Mesendoderm (in vitro differentiated cells): ENCODE measurements around the gene NFYA.
"Not testable (repeated sequence)": the region's sequence is repeated elsewhere in the genome, so short reads cannot be mapped to it uniquely, and the experiment has no call there.

ENCODE experiments used
- DNase-seq: peaks from one replicate; pipeline ENCODE4 v3.0.0; 2013
- H2AK5ac ChIP-seq: 2 replicates; pipeline ENCODE4 v1.6.1; 2013; ENCODE audit warnings: low read length, inconsistent platforms
- H2BK120ac ChIP-seq: 2 replicates; pipeline ENCODE4 v1.6.1; 2013; ENCODE audit warnings: low read depth, mild to moderate bottlenecking, low read length, moderate library complexity, mixed read lengths
- H2BK15ac ChIP-seq: replicated peaks from 2 replicates; pipeline ENCODE4 v1.6.1; 2013; ENCODE audit warnings: low read depth, mild to moderate bottlenecking, moderate library complexity
- H2BK5ac ChIP-seq: 2 replicates; pipeline ENCODE4 v1.6.1; 2013; ENCODE audit warnings: low read length, inconsistent platforms
- H3K18ac ChIP-seq: 2 replicates; pipeline ENCODE4 v1.6.1; 2013; ENCODE audit warnings: mild to moderate bottlenecking, low read length, mixed read lengths
- H3K23ac ChIP-seq: one replicate; pipeline ENCODE4 v1.6.1; 2013; ENCODE audit warnings: low read length
- H3K27ac ChIP-seq: 2 replicates; pipeline ENCODE4 v1.5.1; 2013; ENCODE audit warnings: low read depth, mild to moderate bottlenecking, inconsistent platforms, low read length, moderate library complexity
- H3K27me3 ChIP-seq: 2 replicates; pipeline ENCODE4 v1.6.1; 2013; ENCODE audit warnings: low read length, control low read depth, mild to moderate bottlenecking, inconsistent platforms; ENCODE audit not compliant: insufficient read depth, poor library complexity
- H3K36me3 ChIP-seq: 2 replicates; pipeline ENCODE4 v1.6.1; 2013; ENCODE audit warnings: low read length, inconsistent platforms; ENCODE audit not compliant: control insufficient read depth, insufficient read depth
- H3K4ac ChIP-seq: one replicate; pipeline ENCODE4 v1.6.1; 2013; ENCODE audit warnings: low read depth, mild to moderate bottlenecking, low read length, moderate library complexity
- H3K4me1 ChIP-seq: 2 replicates; pipeline ENCODE4 v1.6.1; 2013; ENCODE audit warnings: low read depth, low read length, inconsistent platforms; ENCODE audit not compliant: control insufficient read depth
- H3K4me2 ChIP-seq: 2 replicates; pipeline ENCODE4 v1.6.1; 2013; ENCODE audit warnings: low read length
- H3K4me3 ChIP-seq: 2 replicates; pipeline ENCODE4 v1.5.1; 2013; ENCODE audit warnings: mild to moderate bottlenecking, low read length
- H3K56ac ChIP-seq: one replicate; pipeline ENCODE4 v1.6.1; 2013; ENCODE audit warnings: low read length
- H3K79me1 ChIP-seq: 2 replicates; pipeline ENCODE4 v1.6.1; 2013; ENCODE audit warnings: low read length, inconsistent platforms
- H3K79me2 ChIP-seq: 2 replicates; pipeline ENCODE4 v1.6.1; 2013; ENCODE audit warnings: mild to moderate bottlenecking, low read length; ENCODE audit not compliant: control insufficient read depth, insufficient read depth
- H3K9ac ChIP-seq: 2 replicates; pipeline ENCODE4 v1.6.1; 2013; ENCODE audit warnings: low read length, inconsistent platforms
- H4K5ac ChIP-seq: one replicate; pipeline ENCODE4 v1.6.1; 2013; ENCODE audit warnings: low read length
- H4K8ac ChIP-seq: one replicate; pipeline ENCODE4 v1.6.1; 2013; ENCODE audit warnings: low read depth, mild to moderate bottlenecking, control low read depth, low read length, moderate library complexity
- WGBS: extraction: QIAGEN DNeasy Blood & Tissue Kit; methylation state at CpG from one replicate; pipeline ENCODE4 v1.1.7; 2013; ENCODE audit warnings: low lambda C conversion rate, missing lambda C conversion rate; ENCODE audit not compliant: insufficient coverage; ENCODE audit errors: extremely low coverage; 5-methylcytosine and 5-hydroxymethylcytosine counted together

Gene NFYA

DNA sequence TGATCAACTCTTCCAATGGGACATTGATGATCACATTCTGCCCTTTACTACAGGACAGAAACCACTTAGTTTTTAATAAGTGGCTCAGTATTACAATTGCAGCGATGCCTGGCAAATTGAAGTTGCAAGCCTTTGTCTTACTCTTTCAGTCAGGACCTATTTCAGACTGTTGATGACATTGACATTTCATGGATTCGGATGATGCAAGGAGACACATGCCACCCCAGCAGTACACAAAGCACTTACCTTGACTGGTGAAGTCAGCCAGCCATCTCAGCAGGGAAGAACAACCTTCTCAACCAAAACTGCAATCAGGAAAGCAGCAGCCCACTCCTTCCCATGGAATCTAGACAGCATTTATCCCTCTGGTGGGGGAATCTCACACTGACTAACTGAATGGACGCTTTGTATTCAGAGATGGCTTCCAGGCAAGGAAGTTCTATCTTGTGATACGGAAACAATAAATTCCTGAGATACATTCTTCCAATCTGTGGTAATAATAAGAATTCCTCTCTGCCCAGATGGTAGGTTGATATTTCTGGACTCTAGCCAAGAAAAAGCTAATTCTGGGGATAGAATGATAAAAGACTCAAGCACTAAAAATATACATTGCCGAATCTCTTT lies 24.8 kb downstream of the NFYA start:
- Histone ChIP-seq H2AK5ac (no peak overlapping the region), H4K8ac (no peak overlapping the region), H3K27ac (no peak overlapping the region), H3K79me1 (peaks cover 1% of the 10 kb centered on the region), H3K4me3 (no peak overlapping the region), H3K9ac (no peak overlapping the region), H3K18ac (no peak overlapping the region), H3K27me3 (no peaks in the 10 kb centered on the region), H2BK120ac (no peak overlapping the region), H3K23ac (no peak overlapping the region), H4K5ac (no peak overlapping the region), H3K4ac (no peak overlapping the region), H3K4me2 (no peak overlapping the region), H2BK15ac (no peak overlapping the region), H3K79me2 (no peaks in the 10 kb centered on the region), H3K36me3 (peaks cover 22% of the 10 kb centered on the region), H3K4me1 (no peaks in the 10 kb centered on the region), H3K56ac (no peak overlapping the region), H2BK5ac (no peak overlapping the region)
- DNase-seq: peak; percentile 56
- WGBS: no CpG with 5 or more reads among the region's 5 CpGs

DNA sequence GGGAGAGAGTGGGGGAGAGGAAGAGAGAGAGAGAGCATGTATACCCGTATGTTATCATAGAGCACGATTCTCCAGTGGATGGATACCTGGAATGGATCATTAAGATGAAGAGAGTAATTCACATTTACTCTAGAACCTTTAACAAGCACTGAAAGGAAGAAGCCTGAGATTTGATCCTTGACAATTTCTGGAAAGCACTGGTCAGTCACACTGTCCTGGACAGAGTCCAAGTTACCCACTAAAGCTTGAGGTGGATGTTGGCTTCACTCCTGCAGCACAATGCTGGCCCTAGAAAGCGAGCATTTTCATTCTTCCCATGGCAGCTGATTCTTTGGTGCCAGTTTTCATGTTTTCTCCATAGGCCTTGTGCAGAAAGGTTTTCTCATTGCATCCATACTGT lies 25.6 kb downstream of the NFYA start:
- Histone ChIP-seq H3K4me1 (no peaks in the 10 kb centered on the region), H2AK5ac (no peak overlapping the region), H2BK5ac (no peak overlapping the region), H3K79me2 (no peaks in the 10 kb centered on the region), H3K27me3 (no peaks in the 10 kb centered on the region), H3K18ac (no peak overlapping the region), H2BK15ac (no peak overlapping the region), H3K79me1 (peaks cover 1% of the 10 kb centered on the region), H3K23ac (no peak overlapping the region), H3K36me3 (peaks cover 19% of the 10 kb centered on the region), H2BK120ac (no peak overlapping the region), H3K4me2 (no peak overlapping the region), H4K5ac (no peak overlapping the region), H3K56ac (no peak overlapping the region), H4K8ac (no peak overlapping the region), H3K4ac (no peak overlapping the region), H3K27ac (no peak overlapping the region), H3K4me3 (no peak overlapping the region), H3K9ac (no peak overlapping the region)
- DNase-seq: no peak
- whole genome bisulfite sequencing: no CpG with 5 or more reads among the region's 3 CpGs

GRCh38 chr6:41100871-41101287 lies 28.1 kb downstream of the NFYA start:
- Histone ChIP-seq H3K56ac (no peak overlapping the region), H3K27ac (no peak overlapping the region), H3K23ac (no peak overlapping the region), H2BK15ac (no peak overlapping the region), H3K9ac (no peak overlapping the region), H2BK5ac (no peak overlapping the region), H3K27me3 (no peaks in the 10 kb centered on the region), H3K4ac (no peak overlapping the region), H3K79me2 (no peaks in the 10 kb centered on the region), H4K5ac (no peak overlapping the region), H3K18ac (no peak overlapping the region), H2BK120ac (no peak overlapping the region), H3K79me1 (peaks cover 1% of the 10 kb centered on the region), H3K4me1 (no peaks in the 10 kb centered on the region), H3K4me3 (no peak overlapping the region), H2AK5ac (no peak overlapping the region), H3K4me2 (no peak overlapping the region), H3K36me3 (peaks cover 13% of the 10 kb centered on the region), H4K8ac (no peak overlapping the region)
- WGBS: no CpG with 5 or more reads among the region's 42 CpGs
- peak; percentile 93 for DNase-seq

GRCh38 chr6:41103847-41104246 lies 31.1 kb downstream of the NFYA start:
- no peaks in the 10 kb centered on the region for H3K4me1 ChIP-seq
- H3K27me3 ChIP-seq: no peaks in the 10 kb centered on the region
- H2AK5ac ChIP-seq: no peak overlapping the region
- no peak overlapping the region for H4K8ac ChIP-seq
- no peak overlapping the region for H3K4me3 ChIP-seq
- H3K79me1 ChIP-seq: peaks cover 1% of the 10 kb centered on the region
- no peak overlapping the region for H2BK15ac ChIP-seq
- no peak for DNase-seq
- no peak overlapping the region for H3K18ac ChIP-seq
- no CpG with 5 or more reads among the region's 3 CpGs for WGBS
- H3K36me3 ChIP-seq: peaks cover 1% of the 10 kb centered on the region
- H2BK120ac ChIP-seq: no peak overlapping the region
- no peak overlapping the region for H3K4ac ChIP-seq
- H3K79me2 ChIP-seq: no peaks in the 10 kb centered on the region
- H2BK5ac ChIP-seq: no peak overlapping the region
- no peak overlapping the region for H3K4me2 ChIP-seq
- no peak overlapping the region for H3K27ac ChIP-seq
- no peak overlapping the region for H4K5ac ChIP-seq
- H3K23ac ChIP-seq: no peak overlapping the region
- H3K9ac ChIP-seq: no peak overlapping the region
- H3K56ac ChIP-seq: no peak overlapping the region

GRCh38 chr6:41111017-41111416 lies 38.2 kb downstream of the NFYA start:
- no peak overlapping the region for H3K56ac ChIP-seq
- H3K4me1 ChIP-seq: no peaks in the 10 kb centered on the region
- no peak overlapping the region for H3K4ac ChIP-seq
- no peak for DNase-seq
- no peak overlapping the region for H2BK15ac ChIP-seq
- no peak overlapping the region for H4K5ac ChIP-seq
- H3K23ac ChIP-seq: no peak overlapping the region
- no peak overlapping the region for H3K27ac ChIP-seq
- no peak overlapping the region for H3K4me3 ChIP-seq
- no peak overlapping the region for H4K8ac ChIP-seq
- H3K36me3 ChIP-seq: no peaks in the 10 kb centered on the region
- H3K18ac ChIP-seq: no peak overlapping the region
- H2AK5ac ChIP-seq: no peak overlapping the region
- no peaks in the 10 kb centered on the region for H3K79me2 ChIP-seq
- H3K27me3 ChIP-seq: no peaks in the 10 kb centered on the region
- no peak overlapping the region for H3K9ac ChIP-seq
- no peak overlapping the region for H2BK5ac ChIP-seq
- H3K4me2 ChIP-seq: no peak overlapping the region
- no peaks in the 10 kb centered on the region for H3K79me1 ChIP-seq
- H2BK120ac ChIP-seq: no peak overlapping the region
- WGBS: no CpG with 5 or more reads among the region's 3 CpGs

GRCh38 chr6:41115027-41115426 lies 42.3 kb downstream of the NFYA start:
- not testable (repeated sequence) for H3K4me2 ChIP-seq, H2BK5ac ChIP-seq, H3K23ac ChIP-seq, H3K27me3 ChIP-seq, H3K27ac ChIP-seq, H4K8ac ChIP-seq, H2AK5ac ChIP-seq, H3K18ac ChIP-seq, H3K79me2 ChIP-seq, H2BK120ac ChIP-seq, H3K4me3 ChIP-seq, H4K5ac ChIP-seq, H3K9ac ChIP-seq, H3K56ac ChIP-seq, H3K4me1 ChIP-seq, H3K4ac ChIP-seq, H3K36me3 ChIP-seq, H3K79me1 ChIP-seq, DNase-seq, H2BK15ac ChIP-seq
- no CpG with 5 or more reads among the region's 2 CpGs for WGBS
